ENCODE measurements around the gene CARNS1. TPM values are rescaled to one million over a fixed set of nuclear protein-coding genes. Genes with fewer than 3 reads are reported as not detected.

The CARNS1 gene, protein sequence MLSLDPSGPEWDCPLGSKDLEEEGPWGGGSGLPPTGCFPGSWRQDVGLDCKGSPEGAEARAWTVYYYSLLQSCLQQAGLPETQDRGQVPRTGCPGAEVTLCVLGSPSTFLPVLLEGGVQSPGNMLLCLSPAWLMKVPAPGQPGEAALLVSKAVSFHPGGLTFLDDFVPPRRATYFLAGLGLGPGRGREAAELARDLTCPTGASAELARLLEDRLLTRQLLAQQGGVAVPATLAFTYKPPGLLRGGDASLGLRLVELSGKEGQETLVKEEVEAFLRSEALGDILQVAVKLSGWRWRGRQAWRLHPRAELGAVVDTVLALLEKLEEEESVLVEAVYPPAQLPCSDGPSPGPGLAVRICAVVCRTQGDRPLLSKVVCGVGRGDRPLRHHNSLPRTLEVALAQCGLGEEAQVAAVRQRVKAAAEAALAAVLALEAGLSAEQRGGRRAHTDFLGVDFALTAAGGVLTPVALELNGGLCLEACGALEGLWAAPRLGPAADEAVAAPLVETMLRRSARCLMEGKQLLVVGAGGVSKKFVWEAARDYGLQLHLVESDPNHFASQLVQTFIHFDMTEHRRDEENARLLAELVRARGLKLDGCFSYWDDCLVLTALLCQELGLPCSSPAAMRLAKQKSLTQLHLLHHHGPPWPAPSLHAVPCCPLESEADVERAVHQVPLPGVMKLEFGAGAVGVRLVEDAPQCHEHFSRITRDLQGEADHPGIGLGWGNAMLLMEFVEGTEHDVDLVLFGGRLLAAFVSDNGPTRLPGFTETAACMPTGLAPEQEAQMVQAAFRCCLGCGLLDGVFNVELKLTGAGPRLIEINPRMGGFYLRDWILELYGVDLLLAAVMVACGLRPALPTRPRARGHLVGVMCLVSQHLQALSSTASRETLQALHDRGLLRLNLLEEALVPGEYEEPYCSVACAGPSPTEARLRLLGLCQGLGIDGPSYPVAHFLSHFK
- total RNA-seq (2014; rRNA removed; shearing (Covaris generic); ENCODE audit: low replicate concordance) = 0.18 TPM in 1 of 2 replicates, not detected in the other

DNA sequence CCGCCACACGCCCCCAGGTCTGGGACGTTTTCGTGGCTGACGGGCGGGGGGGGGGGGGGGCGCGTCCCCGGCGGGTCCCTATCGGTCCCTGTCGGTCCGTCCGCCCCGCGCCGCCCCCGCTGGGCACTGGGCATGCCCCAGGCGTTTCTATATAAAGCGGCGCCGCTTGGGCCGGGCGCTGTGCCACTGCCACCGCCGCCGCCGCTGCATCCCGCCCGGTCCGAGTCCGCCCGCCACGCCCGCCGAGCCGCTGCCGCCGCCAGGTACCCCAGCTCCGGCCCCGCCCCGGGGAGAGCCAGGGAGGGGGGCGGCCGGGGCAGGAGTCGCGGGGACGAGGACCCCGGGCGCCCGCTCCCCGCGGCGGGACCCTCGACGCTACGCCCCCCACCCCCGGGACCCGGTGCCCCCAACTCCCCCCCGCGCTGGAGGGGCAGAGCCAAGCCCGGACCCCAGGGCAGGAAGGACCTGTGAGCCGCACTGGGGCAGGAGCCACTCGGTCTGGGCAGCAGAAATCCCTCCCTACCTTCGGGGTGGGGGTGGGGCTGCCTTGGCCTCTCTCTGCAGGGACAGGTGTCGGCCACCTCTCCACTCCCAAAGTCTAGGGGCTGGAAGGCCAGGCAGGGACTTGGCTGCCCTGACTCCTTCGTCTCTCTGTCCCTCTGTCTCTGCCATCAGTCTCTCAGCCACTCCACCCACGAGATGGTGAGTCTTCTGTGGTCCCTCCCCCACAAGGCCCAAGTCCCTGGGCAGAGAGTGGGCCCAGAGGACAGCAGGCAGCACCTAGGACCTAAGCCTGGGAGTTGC is at the start of gene CARNS1:
CARNS1 (plus strand) TSS at position 178 of the 804 bp plus-strand sequence; CDS start at position 700, 522 bp downstream.
- Histone ChIP-seq H3K4me3 (ENCODE audit: low read length) (no peak within 1 kb of the TSS), H3K27ac (ENCODE audit: low read length) (no peak within 1 kb of the TSS), H3K9me3 (ENCODE audit: low read length) (no peaks in the 10 kb centered on the region), H2AFZ (ENCODE audit: low read length) (no peak within 1 kb of the TSS), H3K9me2 (replicated peaks; ENCODE audit: insufficient read depth, low read length) (no peaks in the 10 kb centered on the region), H3K36me3 (ENCODE audit: insufficient read depth, low read length) (no peaks in the 10 kb centered on the region), H3K9ac (ENCODE audit: low read length) (no peak within 1 kb of the TSS), H4K20me1 (ENCODE audit: insufficient read depth, low read depth, low read length) (peaks cover 4% of the 10 kb centered on the region; the same call in 1 of the 2 replicates), H3K79me2 (ENCODE audit: low read length) (no peaks in the 10 kb centered on the region), H3K4me2 (ENCODE audit: low read depth, low read length, poor library complexity, severe bottlenecking) (no peak within 1 kb of the TSS), H3K4me1 (ENCODE audit: low read length) (peaks cover 65% of the 10 kb centered on the region), H3K27me3 (ENCODE audit: low read length) (no peaks in the 10 kb centered on the region; the same call in 1 of the 2 replicates)
- DNase-seq = no peak

DNA sequence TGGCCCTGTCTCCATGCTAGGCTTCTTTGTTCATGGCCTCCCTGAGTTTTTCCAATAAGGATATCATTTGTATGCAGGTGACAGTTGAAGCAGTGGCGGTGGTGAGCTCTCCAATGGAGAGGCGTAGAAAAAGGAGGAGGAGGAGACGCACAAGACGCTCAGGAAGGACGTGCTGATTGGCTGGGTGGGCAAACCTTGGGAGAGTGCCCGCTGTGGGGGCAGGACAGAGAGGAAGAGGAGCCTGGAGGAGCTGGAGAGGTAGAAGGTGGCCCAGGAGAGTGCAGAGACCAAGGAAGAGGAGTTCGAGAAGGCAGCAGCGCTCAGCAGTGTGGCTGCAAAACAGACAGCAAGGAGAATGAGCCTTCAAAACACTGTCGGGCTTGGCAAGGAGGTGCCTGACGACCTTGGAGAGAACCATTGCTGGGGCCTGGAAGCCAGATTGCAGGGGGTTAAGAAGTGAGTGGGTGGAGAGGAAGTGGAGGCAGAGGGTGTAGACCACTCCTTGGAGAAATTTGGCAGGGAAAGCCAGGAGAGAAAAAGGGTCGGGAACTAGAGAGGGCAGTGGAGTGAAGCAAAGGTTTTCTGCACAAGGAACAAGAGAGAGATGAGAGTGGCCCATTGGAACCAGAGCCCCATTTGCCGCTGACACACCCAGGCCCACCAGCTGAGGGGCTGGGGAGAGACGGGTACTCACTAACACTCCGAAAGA is 49.6 kb upstream of the CARNS1 start:
- H3K27ac ChIP-seq (ENCODE audit: low read length) = peak overlapping the region; percentile 67
- H3K27me3 ChIP-seq (ENCODE audit: low read length) = no peaks in the 10 kb centered on the region
- peaks cover 91% of the 10 kb centered on the region for H3K4me1 ChIP-seq (ENCODE audit: low read length)
- DNase-seq = no peak
- H3K36me3 ChIP-seq (ENCODE audit: insufficient read depth, low read length) = 0 out of 2 replicates have a peak, but pooled peaks cover 8% of the 10 kb centered on the region
- H3K9me3 ChIP-seq (ENCODE audit: low read length) = no peaks in the 10 kb centered on the region
- no peak overlapping the region for H2AFZ ChIP-seq (ENCODE audit: low read length)
- peaks cover 27% of the 10 kb centered on the region for H3K79me2 ChIP-seq (ENCODE audit: low read length)
- no peak overlapping the region for H3K4me3 ChIP-seq (ENCODE audit: low read length)
- H3K9ac ChIP-seq (ENCODE audit: low read length) = no peak overlapping the region
- H3K9me2 ChIP-seq (replicated peaks; ENCODE audit: insufficient read depth, low read length) = no peaks in the 10 kb centered on the region
- peaks cover 9% of the 10 kb centered on the region for H4K20me1 ChIP-seq (ENCODE audit: insufficient read depth, low read depth, low read length)
- H3K4me2 ChIP-seq (ENCODE audit: low read depth, low read length, poor library complexity, severe bottlenecking) = no peak overlapping the region

DNA sequence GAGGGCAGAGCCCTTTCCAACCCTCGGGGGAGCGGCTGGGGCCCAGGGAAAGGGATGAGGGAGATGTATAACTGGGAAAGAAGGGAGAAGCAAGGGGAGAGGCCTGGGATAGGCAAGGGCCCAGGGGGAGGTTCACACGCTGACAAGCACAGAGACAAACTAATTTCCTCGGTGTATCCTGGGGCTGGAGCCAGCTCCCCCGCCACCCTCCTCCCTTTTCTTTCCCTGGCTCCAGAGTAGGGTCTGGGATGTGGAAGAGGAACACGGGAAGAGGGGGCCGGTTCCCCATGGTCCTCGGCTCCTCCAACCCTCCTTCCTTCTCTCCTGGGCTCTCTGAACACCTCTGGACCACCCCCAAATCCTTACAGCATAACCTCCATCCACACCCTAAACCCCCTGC is 48.9 kb upstream of the CARNS1 start:
- H3K4me3 ChIP-seq (ENCODE audit: low read length) = no peak overlapping the region
- H3K27ac ChIP-seq (ENCODE audit: low read length) = peak overlapping the region; percentile 67
- peak overlapping the region; percentile 39 for H3K9ac ChIP-seq (ENCODE audit: low read length)
- H3K36me3 ChIP-seq (ENCODE audit: insufficient read depth, low read length) = 0 out of 2 replicates have a peak, but pooled peaks cover 8% of the 10 kb centered on the region
- peaks cover 94% of the 10 kb centered on the region for H3K4me1 ChIP-seq (ENCODE audit: low read length)
- peaks cover 9% of the 10 kb centered on the region for H4K20me1 ChIP-seq (ENCODE audit: insufficient read depth, low read depth, low read length)
- H3K9me2 ChIP-seq (replicated peaks; ENCODE audit: insufficient read depth, low read length) = no peaks in the 10 kb centered on the region
- H3K27me3 ChIP-seq (ENCODE audit: low read length) = no peaks in the 10 kb centered on the region
- H3K79me2 ChIP-seq (ENCODE audit: low read length) = peaks cover 34% of the 10 kb centered on the region
- H3K9me3 ChIP-seq (ENCODE audit: low read length) = no peaks in the 10 kb centered on the region
- no peak overlapping the region for H2AFZ ChIP-seq (ENCODE audit: low read length)
- H3K4me2 ChIP-seq (ENCODE audit: low read depth, low read length, poor library complexity, severe bottlenecking) = no peak overlapping the region
- DNase-seq = no peak

DNA sequence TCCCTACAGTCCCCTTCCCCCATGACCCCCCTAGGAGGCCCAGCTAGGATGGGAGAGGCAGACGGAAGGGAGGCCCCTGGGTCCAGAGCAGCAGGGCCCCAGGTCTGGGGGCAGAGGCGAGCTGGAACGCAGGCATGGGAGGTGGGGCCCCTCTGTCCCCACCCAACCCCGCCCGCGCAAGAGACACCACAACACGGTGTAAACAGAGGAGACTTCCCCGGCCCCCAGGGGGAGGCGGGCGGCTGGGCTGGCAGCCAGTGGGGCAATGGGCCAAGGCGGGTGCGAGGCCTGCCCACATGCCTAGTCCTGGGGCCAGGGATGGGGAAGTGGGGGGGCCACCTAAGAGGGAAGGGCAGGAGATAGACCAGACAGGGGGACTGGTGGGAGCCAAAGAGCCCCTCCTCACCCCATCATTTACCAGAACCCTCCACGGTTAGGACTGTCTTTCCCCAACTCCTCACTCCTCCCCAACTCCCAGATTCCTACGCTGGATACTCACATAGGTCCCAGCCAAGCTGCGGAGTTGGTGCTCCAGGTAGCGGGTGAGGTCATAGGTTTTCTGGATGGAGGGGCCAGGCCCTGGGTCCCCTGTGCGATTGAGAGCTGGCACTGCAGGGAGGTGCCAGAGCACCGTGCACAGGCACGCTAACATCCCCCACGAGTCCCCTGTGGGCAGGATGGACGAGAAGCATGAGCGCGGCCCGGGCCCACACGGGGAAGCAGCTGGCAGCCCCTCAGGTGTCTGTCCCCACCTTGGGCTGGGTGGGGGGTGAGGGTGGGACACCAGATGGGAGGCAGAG is 48.3 kb upstream of the CARNS1 start:
- H3K4me2 ChIP-seq (ENCODE audit: low read depth, low read length, poor library complexity, severe bottlenecking) = no peak overlapping the region
- H3K4me1 ChIP-seq (ENCODE audit: low read length) = peaks cover 94% of the 10 kb centered on the region
- peak overlapping the region; percentile 39 for H3K9ac ChIP-seq (ENCODE audit: low read length)
- H3K79me2 ChIP-seq (ENCODE audit: low read length) = peaks cover 40% of the 10 kb centered on the region
- H2AFZ ChIP-seq (ENCODE audit: low read length) = no peak overlapping the region
- no peak for DNase-seq
- no peaks in the 10 kb centered on the region for H3K27me3 ChIP-seq (ENCODE audit: low read length)
- no peaks in the 10 kb centered on the region for H3K9me2 ChIP-seq (replicated peaks; ENCODE audit: insufficient read depth, low read length)
- H3K4me3 ChIP-seq (ENCODE audit: low read length) = no peak overlapping the region
- H3K36me3 ChIP-seq (ENCODE audit: insufficient read depth, low read length) = 0 out of 2 replicates have a peak, but pooled peaks cover 8% of the 10 kb centered on the region
- no peaks in the 10 kb centered on the region for H3K9me3 ChIP-seq (ENCODE audit: low read length)
- H4K20me1 ChIP-seq (ENCODE audit: insufficient read depth, low read depth, low read length) = peaks cover 13% of the 10 kb centered on the region
- peak overlapping the region; percentile 67 for H3K27ac ChIP-seq (ENCODE audit: low read length)

DNA sequence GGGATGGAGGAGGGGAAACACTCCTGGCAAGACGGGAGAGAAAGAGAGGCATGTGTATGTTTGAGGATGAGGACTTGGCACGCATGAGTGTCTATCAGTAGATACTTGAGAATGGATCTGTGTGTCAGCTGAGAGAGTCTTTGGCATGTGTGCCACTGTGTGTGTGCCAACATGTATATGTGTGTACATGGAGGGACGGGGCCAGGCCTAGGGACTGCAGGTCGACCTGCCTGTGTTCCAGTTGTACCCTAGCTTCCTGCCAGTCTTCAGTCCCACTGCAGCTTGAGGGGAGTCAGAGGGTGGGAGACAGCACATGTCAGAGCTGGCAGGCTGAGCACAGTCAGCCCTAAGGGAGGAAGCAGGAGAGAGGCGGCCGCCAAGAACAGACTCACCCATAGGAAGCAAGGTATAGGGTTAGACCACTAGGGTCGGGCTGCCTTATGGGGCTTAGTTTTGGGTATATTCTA is 47.7 kb upstream of the CARNS1 start:
- Histone ChIP-seq H2AFZ (ENCODE audit: low read length) (no peak overlapping the region), H3K4me1 (ENCODE audit: low read length) (peaks cover 89% of the 10 kb centered on the region), H3K79me2 (ENCODE audit: low read length) (peaks cover 40% of the 10 kb centered on the region), H3K27ac (ENCODE audit: low read length) (peak overlapping the region; percentile 67), H3K4me3 (ENCODE audit: low read length) (no peak overlapping the region), H3K4me2 (ENCODE audit: low read depth, low read length, poor library complexity, severe bottlenecking) (no peak overlapping the region), H3K36me3 (ENCODE audit: insufficient read depth, low read length) (0 out of 2 replicates have a peak, but pooled peaks cover 8% of the 10 kb centered on the region), H3K9me2 (replicated peaks; ENCODE audit: insufficient read depth, low read length) (no peaks in the 10 kb centered on the region), H3K9me3 (ENCODE audit: low read length) (no peaks in the 10 kb centered on the region), H3K27me3 (ENCODE audit: low read length) (no peaks in the 10 kb centered on the region), H4K20me1 (ENCODE audit: insufficient read depth, low read depth, low read length) (peaks cover 14% of the 10 kb centered on the region), H3K9ac (ENCODE audit: low read length) (0 out of 2 replicates have a peak overlapping the region, but pooled peaks have one; percentile 39)
- DNase-seq = peak; percentile 43

DNA sequence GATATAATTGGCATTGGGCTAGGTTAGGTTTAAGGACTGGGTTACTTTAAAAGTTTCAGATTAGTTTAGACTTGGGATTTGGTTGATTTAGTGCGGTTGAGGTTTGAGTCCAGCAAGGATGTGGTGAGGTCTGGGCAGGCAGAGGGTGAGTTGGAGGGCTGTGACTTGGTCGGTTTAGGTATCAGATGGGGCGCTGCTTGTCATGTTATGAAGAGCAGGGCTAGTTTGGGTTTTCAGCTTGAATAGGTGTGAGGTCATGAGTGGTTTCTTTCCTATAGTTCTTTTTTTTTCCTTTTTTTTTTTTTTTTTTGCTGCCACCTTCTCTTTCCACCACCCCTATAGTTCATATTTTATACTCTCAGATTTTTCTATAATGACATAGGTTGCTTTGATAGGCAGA is 46.9 kb upstream of the CARNS1 start:
- peaks cover 44% of the 10 kb centered on the region for H3K79me2 ChIP-seq (ENCODE audit: low read length)
- H3K27ac ChIP-seq (ENCODE audit: low read length) = peak overlapping the region; percentile 52
- H3K4me1 ChIP-seq (ENCODE audit: low read length) = peaks cover 90% of the 10 kb centered on the region
- no peaks in the 10 kb centered on the region for H3K9me3 ChIP-seq (ENCODE audit: low read length)
- peaks cover 14% of the 10 kb centered on the region for H4K20me1 ChIP-seq (ENCODE audit: insufficient read depth, low read depth, low read length)
- H3K9me2 ChIP-seq (replicated peaks; ENCODE audit: insufficient read depth, low read length) = no peaks in the 10 kb centered on the region
- no peak overlapping the region for H3K4me3 ChIP-seq (ENCODE audit: low read length)
- H3K27me3 ChIP-seq (ENCODE audit: low read length) = no peaks in the 10 kb centered on the region
- no peak overlapping the region for H2AFZ ChIP-seq (ENCODE audit: low read length)
- no peak overlapping the region for H3K9ac ChIP-seq (ENCODE audit: low read length)
- peak; percentile 49 for DNase-seq
- H3K4me2 ChIP-seq (ENCODE audit: low read depth, low read length, poor library complexity, severe bottlenecking) = no peak overlapping the region
- H3K36me3 ChIP-seq (ENCODE audit: insufficient read depth, low read length) = 0 out of 2 replicates have a peak, but pooled peaks cover 8% of the 10 kb centered on the region
